GM19455 (cell line): ENCODE data around the gene LTF.
"Not testable (repeated sequence)": the region's sequence is repeated elsewhere in the genome, so short reads cannot be mapped to it uniquely, and the experiment has no call there.

Source experiments
- ATAC-seq: cut with Tn5 transposase; IDR thresholded peaks from one replicate; pipeline ENCODE4 v1.9.1; 2021; ENCODE audit not compliant: unreplicated experiment

LTF gene

GRCh38 chr3:46447228-46447985, 17.3 kb downstream of the LTF start:
- ATAC-seq: no peak

DNA sequence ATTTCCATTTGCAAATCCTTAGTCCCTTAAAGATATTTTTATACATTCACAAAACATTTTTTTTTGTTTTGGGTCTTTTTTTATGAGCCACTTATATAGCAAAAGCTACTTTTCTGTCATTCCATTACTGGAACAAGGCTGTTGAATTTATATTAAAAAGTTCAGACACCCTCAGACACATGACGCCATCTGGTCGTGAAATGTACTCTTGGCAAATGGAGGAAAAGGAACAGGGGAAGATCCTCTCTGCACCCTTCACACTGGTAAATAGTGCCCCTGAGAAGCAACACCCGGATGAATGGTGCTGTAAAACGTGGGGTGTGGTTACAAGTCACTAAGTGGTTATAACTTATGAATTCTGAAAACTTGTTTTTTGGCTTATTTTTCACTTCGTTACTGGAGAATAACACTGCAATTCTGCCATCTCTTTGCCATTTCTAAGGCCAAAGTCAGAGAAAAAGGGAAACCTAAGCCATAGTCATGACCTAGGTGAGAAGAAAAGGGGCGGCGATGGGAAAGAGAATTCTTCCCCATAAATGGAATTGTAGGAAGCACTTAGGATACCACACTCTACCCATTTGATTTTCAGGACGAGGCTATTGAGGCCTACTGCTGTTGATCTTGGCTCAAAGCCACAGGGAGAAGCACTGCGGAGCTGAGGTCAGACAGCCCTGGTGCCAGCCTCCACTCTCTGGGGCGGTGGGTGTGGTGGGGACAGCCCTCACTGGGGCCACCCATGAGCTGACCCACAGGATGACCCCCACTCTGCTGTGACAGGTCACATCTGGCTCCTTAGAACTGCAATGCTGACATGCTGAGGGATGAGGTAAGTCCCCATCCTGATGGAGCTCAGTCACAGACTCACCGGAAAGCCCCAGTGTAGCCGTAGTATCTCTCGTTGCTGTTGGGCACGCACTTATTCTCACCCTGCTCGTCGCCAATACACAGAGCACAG, 21.9 kb downstream of the LTF start:
- no peak for ATAC-seq

DNA sequence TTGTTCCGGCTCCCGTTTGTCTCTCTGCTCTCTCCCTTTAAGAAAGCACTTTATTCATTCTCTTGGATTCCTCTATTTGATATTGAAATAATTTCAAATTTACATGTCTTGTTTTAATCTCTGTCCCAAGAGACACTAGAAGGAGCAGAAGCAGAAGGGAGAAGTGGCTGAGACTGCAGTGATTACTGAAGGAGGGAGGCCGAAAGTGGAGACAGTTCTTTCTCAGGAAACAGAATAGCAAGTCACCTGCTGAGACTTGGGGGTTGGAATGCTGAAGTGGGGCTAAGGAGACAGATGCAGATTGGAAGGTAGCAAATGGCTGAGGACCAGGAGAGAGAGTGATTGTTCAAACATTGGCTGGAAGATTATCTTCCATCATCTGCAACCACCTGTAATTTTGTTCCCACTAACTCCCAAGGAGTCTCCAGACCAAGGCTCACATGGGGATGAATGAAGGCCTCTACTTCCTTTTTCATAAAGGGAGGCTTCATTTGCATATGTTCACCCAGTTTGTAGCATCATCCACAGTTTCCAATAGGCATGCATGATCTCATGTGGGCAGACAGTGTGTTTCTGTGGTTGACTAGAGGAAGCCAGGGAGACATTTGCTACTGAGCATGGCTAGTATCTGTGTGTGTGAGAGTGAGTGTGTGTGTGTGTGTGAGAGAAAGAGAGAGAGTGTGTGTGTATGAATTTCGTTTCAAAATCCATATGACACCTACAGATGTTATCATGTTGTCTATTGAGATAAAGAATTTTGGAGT, 24.0 kb downstream of the LTF start:
- ATAC-seq: no peak

- ATAC-seq: no peak
These were observed 25.9 kb downstream of the LTF start for GRCh38 chr3:46438831-46439230.

DNA sequence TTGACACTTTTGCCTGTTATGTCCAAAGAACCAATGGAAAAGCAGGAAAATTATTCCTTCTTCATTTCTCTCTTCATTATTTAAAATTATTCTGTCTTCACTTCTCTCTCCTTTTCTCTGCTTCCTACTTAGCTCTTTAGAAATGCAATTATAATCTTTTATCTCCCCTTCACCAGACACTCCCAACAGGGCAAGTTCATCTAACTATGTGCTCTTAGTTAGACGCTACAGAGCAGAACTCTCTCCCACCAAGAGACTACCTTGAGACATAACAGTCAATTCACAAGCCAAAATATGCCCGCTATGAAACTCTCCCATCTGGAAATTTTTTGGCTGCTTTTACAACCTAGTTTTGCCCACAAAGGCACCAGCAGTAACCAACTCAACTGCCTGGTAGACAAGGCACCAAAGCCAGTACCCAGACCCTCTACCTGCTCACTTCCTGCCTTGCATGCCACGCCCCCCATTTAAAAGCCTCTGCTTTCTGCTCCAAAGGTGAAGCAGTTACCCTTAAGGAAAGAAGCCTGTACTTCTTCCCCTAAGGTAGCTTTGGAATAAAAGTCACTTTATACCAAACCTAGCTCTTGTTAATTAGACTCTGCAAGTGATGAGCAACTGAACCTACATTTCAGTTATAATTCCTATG, 29.5 kb downstream of the LTF start:
- ATAC-seq: no peak

DNA sequence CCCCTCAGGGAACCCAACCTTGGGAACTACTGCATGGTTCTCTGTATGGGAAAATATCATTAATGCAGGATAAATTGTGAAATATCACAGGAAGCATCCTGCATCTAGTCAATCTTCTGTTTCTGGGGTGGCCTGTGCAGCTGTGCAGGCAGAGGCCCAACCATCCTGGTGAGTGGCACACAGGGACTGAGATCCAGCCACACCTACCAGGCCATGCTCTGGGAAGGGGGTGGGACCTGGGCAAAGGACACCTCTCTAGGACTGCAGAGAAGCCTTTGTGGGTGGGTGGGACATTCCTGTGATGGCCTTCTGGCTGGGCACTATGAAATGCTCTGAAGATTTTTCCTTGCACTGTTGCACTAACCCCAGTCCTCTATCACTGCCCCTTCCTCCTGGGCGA, 30.9 kb downstream of the LTF start:
- ATAC-seq: no peak

DNA sequence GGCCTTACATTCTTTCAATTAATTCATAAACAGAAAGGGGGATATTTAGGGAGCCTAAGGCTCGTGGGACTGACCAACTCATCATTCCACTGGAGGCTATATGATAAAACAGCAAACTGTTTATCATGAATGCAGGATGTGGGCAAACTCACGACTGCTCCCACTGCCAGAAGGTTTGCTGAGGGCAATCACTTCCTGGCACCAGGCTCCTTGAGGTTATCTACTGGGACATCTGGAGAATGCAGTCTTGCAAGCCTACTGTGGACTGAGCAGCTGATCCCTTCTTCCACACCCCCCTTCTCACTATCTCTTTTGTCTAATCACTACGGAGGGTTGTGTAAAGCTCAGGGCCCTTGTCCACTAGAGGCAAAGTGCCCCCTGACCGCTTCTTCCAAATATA, 31.6 kb downstream of the LTF start:
- not testable (repeated sequence) for ATAC-seq

- ATAC-seq: not testable (repeated sequence)
These were observed 32.8 kb downstream of the LTF start for GRCh38 chr3:46431905-46432304.

DNA sequence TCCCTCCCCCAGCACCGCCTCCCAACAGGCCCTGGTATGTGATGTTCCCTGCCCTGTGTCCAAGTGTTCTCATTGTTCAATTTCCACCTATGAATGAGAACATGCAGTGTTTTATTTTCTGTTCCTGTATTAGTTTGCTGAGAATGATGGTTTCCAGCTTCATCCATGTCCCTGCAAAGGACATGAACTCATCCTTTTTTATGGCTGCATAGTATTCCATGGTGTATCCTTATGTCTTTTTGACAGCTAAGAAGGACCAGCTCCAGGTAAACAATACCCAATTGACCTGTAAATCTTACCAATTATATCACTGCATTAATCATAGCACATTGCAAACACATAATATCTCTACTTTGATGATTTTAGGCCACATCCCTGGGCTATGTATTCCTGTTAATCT, 33.8 kb downstream of the LTF start:
- not testable (repeated sequence) for ATAC-seq

GRCh38 chr3:46429671-46430070, 35.0 kb downstream of the LTF start:
- no peak for ATAC-seq

DNA sequence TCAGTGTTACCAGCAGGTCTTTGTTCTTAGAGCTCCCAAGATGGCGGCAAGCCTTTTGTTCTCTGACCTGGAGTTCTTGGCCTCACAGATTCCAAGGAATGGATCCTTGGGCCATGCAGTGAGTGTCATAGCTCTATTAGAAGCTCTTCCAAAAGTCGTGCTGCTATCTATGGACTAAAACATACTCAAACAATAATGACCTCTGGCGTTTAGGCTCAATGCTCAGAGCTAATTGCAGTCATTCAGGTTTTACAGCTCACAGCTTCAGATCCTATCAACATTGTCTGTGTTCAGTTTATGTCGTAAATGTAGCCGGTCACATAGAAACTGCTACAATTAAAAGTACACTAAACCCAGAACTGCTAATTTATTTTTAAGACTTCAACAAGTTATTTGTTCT, 35.5 kb downstream of the LTF start:
- no peak for ATAC-seq

GRCh38 chr3:46427916-46428833, 36.5 kb downstream of the LTF start:
- no peak for ATAC-seq

- ATAC-seq: not testable (repeated sequence)
These were observed 37.3 kb downstream of the LTF start for GRCh38 chr3:46427404-46427803.

GRCh38 chr3:46426476-46426875, 38.2 kb downstream of the LTF start:
- not testable (repeated sequence) for ATAC-seq

DNA sequence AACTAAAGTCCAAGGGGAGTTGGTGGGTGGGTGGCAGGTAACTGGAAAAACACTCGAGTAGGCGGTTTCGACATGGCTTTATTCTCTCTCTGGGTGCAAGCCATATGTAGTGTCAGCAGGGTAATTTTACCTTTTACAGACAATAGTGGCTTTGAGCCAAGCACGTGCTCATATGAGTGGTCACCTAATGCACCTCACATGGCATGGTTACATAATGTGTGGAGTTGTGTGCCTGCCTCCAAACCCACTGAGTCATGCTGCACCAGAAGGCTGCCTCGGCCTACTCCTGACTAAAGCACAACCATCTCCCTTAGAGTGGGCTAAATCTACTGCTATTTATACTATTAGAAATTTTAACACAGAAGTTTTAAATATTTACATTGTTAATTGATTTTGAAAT, 41.1 kb downstream of the LTF start:
- no peak for ATAC-seq

- no peak for ATAC-seq
These were observed 42.1 kb downstream of the LTF start for GRCh38 chr3:46422617-46423016.

DNA sequence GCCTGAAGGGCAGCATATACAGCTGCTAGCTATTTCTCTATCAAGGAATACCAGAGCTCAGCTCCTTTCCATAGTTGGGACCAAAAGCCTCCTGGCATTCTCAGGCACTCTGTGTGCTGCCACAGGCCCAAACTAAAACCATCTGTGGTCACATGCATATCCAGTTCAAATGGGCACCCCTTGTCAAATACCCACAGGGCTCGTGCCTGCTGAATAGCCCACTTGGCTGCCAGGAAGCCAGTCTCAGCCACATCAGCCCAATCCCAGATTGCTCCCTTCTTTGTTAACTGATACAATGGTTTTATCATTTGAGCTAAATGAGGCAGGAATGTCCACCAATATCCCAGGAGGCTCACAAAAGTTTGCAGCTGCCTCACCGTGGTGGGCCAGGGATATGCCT, 43.8 kb downstream of the LTF start:
- no peak for ATAC-seq

- no peak for ATAC-seq
These were observed 44.9 kb downstream of the LTF start for GRCh38 chr3:46419816-46420215.

DNA sequence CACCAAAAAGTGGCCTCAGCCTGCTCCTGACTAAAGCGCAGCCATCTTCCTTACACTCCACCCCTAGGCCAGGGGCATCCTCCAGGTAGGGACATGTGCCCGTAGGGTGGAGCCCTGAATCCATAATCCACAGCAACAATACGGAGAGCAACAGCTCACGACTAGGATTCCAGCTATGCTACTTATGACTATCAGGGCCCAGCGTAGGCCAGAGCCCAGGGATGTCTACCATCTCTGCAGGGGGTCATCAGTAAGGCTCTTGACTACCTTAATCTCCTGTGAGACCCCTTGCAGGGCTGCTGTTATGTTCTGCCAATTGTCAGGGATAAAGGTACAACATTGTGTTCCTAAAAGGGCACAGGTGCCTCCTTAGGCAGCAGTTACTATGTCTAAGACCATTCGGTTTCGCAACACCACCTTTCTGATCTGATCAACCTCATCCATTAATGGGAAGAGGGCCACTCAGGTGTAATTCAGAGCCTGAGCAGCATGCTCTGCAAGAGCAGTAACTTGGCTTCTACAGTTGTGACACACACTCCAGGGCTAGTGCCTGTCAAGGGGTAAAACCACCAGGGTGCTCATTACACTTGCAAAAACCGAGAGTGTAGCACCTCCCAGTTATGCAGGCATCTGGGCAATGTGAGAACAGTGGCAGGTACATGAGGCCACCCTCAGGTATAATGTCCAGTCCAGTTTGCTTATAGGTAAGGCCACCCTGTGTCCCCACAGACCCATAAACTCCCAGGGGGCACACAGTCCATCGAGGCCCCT, 46.7 kb downstream of the LTF start:
- no peak for ATAC-seq
